IPS DF 19.7 (cell line): Measurements from ENCODE around the gene PTGR3.

ENCODE experiments used
- DNase-seq: peaks from one replicate; pipeline ENCODE4 v3.0.0-alpha.2; 2013; ENCODE audit warnings: low read depth, low spot score

Gene PTGR3

DNA sequence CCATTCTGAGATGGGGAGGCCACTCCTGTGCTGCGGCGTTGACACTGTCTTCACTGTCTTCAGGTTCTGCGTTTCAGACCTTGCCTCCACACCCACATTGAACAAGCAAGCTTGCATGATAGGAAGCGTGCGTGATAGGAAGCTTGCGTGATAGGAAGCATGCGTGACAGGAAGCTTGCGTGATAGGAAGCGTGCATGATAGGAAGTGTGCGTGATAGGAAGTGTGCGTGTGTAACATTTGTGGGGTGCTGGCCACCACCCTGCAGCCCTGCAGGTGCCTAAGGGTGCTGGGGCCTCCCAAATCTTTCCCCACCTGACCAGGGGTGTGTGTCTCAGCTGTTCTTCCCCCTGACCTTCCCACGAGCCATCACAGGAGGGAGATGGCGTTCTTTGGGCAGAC lies 27.0 kb upstream of the PTGR3 start:
- no peak for DNase-seq

GRCh38 chr18:75234901-75235300 lies 26.0 kb upstream of the PTGR3 start:
- DNase-seq: no peak

DNA sequence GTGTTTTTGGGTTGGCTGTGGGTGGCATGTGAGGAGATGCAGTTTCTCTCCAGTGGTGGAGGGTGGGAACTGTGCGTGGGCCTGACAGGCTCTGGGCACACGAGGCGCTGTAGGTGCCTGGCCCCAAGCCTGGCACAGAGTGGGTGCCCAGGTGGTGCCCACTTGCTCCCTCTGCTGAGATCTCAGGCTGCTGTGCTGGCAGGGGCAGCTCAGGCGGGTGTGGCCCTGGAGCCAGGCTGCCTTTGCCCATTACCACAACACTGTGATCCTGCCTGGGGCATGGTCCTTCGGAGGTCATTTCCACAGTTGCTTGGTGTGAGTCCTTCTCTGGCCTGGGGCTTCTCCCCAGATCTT lies 22.1 kb upstream of the PTGR3 start:
- DNase-seq: no peak

- DNase-seq: no peak
Observed at GRCh38 chr18:75230163-75231052, 21.5 kb upstream of the PTGR3 start.

DNA sequence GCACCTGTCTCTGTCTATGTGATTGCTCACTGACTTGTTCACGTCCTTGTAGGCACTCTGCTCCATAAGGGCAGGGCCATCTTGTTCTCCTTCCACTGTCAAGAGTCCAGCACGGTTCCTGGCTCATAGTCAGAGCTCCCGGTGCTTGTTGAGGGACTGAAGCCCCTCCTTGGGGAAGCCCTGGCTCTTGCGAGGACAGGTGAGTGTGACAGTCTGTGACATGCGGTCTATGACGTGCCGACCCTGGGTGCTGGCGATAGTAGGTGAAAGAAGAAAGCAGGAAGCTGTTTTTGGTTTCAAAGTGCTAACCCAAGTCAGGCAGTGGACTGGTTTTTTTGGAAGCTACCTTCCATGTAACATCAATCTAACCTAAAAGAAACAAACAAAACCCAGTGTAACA lies 20.5 kb upstream of the PTGR3 start:
- no peak for DNase-seq

DNA sequence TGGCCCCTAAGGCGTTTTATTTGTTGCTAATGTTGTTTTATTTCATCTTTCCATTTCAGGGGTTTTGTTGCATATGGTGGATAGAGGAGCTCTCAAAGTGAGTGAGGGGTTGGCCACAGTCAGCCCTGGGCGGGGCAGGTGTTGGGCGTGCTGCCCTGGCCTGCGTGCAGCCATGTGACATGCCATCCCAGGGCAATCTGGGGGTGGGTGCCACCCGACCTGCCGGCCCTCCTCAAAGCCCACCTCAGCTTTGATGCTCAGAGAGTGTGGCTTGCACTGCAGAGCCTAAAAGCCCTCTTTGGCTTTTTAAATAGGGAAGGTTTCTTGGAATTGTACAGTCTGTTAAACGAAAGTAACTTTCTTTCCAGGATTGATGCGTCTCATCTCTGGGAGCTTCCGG lies 20.0 kb upstream of the PTGR3 start:
- DNase-seq: no peak

DNA sequence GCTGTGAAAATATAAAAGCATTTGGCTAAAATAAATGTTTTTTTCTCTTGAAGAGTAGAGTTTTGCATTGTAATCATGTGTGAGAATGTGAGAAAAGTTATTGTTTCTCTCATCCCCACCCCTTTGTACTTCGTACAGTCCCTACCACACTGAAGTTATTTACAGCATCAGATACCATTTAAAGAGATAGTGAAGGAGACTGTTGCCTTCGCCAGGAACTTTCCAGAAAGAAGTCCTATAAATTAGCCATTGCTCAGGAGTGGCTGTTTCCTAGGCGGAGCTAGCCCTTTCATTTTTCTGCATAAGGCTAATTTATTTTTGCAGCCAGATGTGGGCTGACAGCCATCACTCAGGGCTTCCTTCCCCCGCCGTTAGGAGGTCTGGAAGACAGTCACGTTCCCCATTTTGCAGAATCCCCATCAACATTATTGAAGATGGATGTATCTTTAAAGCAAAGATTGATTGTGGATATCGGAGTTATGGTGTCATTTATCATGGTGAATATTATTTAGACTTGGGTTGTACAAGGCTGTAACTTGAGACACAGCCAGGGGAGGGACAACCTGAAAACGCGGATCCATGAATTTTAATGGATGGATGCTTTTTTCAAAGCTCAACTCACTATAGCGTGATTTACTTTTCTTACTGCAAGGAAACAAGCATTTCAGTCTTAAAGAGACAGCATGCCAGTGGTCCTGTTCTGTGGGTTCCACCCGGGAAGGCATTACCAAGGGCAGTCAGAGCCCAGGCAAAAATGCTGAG lies 18.8 kb upstream of the PTGR3 start:
- DNase-seq: no peak

DNA sequence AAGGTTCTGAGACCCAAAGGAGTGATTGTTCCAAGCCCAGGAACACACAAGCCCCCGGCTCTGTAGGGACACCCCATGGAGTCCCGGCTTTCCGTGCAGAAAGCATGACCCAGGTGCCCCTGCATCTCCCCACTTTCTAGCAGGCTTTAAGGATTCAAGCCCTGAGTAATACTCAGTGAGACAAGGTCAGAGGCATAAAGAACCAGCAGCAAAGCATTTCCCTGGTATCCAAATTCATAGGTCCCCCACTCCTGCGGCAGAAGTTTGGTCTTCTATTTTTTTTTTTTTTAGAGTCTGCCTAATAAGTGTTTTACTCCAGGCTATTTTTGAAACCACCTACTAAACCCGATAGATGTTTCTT lies 18.0 kb upstream of the PTGR3 start:
- no peak for DNase-seq

DNA sequence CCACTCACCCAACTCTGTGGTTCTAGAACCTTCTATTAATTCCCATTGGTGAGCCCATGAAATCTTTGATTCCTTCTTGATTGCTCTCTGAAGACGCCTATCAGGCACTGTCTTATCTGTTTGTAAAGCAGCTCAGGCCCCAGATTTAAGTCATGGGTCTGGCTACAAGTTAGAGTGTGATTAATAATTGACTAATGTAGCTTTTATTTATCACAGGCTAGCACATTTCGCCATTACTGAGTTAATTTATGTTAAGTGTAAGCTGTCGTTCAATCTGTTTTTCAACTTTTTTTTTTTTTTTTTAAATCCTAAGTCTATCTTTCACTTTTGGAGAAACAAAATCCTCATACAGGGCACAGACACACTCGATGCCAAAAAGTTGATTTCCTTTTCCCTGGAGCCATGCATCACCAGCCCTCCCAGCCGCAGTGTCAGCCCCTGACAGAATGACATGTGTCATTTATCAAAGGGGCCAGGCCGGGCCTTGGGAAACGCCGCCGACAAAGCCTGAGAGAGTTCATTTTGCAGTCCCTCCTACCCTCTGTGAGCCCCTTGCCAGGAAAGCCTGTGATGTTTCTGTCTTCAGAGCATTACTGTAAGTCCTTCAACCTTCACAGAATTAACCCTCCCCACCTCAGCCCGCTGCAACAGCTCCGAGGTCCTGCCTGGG lies 17.5 kb upstream of the PTGR3 start:
- no peak for DNase-seq

- DNase-seq: no peak
Observed at GRCh38 chr18:75223687-75224347, 14.9 kb upstream of the PTGR3 start.

GRCh38 chr18:75222407-75222806 lies 13.5 kb upstream of the PTGR3 start:
- DNase-seq: no peak

- no peak for DNase-seq
Observed at GRCh38 chr18:75221897-75222296, 13.0 kb upstream of the PTGR3 start.

DNA sequence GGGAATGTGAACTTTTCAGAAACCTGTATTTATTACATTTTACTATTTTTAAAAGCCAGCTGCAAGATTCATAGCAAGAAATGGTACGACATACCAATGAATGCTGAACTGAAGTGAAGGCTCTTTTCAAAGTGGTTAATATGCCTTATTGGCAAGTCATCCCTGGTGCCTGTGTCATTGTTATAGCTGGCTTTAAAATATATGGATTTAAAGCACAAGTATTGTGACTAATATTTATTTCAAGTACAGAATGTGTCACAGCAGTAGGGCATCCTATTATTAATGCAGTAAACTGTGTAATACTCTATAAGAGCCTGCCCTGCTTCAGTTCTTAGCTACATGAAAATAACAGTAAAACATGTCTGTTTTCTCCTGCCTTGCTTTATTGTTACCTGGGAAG lies 12.5 kb upstream of the PTGR3 start:
- DNase-seq: no peak

GRCh38 chr18:75220551-75221355 lies 11.8 kb upstream of the PTGR3 start:
- DNase-seq: no peak

DNA sequence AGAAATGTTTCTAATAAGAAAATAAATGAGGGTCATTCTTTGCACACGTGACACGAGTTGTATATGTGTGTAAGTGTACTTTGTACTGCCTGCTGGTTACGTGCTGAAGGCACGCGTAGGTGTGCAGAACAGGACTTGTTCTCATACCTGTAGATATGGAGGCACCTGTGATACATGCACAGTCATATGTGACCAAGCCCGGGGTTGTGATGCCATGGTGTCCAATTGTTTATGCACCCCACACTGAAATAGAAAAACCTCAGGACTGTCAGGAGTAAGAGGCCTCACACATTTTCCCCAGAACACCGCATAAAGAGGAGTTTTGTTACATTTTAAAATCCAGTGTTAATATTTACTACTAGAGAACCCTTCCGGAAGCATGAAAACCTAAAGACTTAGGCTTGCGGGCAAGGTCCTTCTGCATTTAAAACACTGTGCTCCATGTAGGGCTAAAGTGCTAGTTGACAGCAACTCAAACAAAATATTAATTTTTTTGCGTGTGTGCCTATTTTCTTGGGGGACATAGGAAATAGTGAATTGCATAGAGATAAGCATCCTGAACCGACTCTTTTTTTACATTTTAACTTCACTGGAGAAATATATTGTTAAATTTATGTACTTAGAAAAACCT lies 10.9 kb upstream of the PTGR3 start:
- no peak for DNase-seq

DNA sequence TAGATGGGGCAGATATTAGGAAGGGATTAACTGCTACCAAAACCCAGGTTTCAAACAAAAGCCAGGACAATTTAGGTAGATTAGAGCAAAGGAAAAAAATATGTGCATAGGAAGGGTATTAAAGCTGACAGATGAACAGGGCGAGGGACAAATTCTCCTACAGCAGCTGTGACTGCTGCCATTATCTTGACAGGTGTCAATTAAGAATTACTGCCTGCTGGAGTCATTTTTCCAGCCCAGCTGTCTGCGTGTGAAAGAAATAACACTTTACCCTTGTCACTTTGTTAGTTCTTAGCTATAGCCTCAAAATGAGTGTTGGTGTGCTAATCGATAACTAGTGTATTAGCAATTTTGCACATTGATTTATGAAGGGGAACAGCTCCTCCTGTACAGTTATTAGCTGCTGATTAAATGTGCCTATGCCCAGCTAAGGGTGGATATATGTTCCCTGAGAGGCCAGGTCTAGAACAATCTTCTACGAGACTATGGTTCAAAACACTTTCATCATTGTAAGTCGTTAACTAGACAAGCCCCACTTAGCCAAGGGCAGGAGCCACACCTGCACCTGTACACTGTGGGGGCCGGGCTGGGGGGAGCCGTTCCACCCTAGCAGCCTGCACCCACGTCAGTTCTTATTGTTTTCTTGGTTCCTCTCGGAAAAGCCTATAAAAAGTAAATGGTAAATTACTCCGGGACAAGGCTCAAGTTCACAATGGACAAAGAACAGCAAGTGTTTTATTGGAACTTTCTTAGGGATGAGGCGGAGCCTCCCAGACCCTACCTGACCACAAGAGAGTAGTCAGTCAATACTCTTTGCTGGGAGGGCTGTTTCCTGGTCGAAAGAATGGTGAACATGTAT lies 9.4 kb upstream of the PTGR3 start:
- DNase-seq: no peak

DNA sequence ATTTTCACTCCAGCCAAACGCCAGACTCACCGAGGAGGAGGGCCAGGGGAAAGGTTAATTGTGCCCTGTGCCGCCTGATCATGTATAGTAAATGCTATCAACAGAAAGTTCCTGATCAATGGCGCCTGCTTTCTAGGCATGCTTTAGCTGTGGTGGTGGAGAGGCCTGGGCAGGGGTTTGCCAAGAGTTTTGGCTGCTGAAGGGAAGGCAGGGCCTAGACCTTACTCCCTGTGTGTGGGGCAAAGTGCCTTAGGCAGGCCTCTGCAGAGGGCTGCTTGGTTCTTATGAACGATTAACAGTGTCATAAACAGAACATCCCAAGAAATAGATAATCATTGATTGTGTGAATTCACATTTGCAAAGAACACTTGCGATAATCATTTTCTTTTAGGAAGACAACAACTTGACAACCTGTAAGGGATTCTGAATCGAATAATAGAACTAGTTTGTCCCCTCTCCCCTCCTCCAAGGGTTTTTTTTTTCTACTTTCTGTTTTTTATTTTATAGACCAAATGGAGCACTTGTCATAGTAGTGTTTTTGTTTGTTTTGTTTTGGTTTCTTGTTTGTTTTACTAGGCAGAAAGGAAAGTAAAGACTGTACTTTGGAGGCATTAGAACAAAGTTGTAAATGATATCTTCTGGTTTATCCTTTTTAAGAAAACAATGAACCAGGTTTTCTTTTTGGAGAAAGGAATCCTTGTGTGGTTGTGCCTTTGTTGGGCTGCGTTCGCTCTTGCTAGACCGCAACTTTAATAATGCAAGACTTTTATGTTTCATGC lies 8.2 kb upstream of the PTGR3 start:
- DNase-seq: no peak

DNA sequence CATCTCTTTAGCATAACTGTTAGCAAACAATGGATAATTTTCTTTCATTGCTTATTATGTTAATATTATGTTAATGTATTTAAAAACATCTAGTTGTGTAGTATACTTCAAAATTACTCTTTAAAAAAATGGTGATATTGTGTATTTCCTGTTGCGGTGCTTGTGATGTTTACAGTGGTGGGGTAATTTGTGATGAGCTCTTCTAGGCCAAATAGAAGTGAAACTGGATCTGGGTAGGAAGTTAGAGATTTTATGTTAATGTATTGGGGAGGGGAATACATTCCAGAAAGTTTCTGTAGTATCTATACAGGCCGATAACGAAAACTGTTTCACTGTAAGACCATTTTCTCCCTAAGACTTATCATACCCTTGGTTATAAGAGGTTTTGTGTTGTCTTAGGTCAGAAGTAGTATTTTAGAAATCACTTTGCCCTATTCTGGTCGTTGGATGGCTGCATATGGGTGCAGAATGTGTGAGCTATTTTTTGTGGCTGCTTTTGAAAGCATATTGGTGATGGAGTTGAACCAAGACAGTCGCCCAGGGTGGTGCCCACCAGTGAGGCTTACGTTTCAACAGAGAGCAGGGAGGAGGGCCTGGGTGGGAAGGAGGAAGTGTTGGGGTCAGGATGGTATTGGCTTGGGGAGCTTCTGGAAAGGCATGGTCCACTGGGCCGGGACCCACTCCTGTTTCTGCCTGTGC lies 7.4 kb upstream of the PTGR3 start:
- DNase-seq: no peak
